SKM-1 (cell line): ENCODE data around the gene TM4SF20.

Experiments used
- DNase-seq: peaks from one replicate; lab custom pipeline; 2025; ENCODE audit not compliant: unreplicated experiment; lab: John Stamatoyannopoulos, UW

TM4SF20 gene

DNA sequence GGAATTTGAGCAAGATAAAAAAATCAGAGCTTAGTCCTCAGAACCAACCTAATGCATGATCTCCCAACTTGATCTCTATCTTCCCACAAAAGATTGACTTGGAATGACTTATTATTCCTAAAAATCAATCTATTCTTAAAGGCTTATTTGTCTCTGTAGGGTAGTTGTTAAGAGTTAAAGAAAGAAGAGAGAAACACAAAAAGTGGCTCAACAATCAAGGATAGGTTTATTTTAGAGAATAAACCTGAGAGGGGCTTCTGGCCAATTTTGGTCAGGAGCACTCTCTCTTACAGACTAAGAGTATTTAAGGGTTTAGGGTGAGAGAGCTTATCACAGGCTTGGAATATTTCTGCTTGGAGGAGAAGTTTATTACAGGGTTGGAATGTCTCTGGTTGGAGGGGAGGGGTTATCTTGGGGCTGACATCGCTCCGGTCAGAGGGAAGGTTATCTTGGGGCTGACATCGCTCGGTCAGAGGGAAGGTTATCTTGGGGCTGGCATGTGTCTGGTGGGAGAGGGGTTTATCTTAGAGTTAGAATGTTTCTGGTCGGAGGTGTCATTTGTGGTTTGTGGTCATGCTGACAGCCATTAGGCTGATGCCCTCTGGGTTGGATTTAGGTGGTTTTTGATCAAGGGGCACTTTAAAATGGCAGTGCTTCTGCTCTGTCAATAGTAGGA is 56.4 kb downstream of the TM4SF20 start:
- DNase-seq = no peak

DNA sequence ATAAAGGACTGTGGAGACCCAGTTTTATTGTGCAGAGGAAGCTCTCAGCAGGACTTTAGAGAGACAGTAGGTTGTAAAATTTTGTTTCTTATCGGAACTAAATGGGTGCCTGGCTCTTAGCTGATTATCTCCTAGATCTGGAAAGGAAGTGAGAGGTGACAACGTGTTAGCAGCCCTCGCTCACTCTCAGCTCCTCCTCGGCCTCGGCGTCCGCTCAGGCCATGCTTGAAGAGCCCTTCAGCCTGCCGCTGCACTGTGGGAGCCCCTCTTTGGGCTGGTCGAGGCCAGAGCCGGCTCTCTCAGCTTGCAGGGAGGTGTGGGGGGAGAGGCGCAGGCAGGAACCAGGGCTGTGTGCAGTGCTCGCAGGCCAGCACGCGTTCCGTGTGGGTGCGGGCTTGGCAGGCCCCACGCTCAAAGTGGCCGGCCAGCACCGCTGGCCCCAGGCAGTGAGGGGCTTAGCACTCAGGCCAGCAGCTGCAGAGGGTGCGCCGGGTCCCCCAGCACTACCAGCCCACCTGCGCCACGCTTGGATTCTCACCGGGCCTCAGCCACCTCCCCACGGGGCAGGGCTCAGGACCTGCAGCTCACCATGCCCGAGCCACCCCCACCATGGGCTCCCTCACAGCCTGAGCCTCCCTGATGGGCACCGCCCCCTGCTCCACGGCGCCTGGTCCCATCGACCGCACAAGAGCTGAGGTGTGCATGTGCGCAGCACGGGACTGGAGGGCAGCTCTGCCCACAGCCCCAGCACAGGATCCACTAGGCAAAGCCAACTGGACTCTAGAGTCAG is 58.6 kb downstream of the TM4SF20 start:
- DNase-seq = no peak

DNA sequence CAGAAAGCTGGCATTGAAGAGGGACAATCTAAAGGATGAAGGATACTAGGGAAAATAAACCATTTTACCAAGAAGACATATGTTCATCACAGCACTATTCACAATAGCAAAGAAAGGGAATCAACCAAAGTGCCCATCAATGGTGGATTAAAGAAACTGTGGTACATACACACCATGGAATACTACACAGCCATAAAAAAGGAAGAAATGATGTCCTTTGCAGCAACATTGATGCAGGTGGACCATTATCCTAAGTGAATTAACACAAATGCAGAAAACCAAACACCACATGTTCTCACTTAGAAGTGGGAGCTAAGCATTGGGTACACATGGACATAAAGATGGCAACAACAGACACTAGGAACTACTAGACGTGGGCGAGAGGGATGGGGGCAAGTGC is 61.3 kb downstream of the TM4SF20 start:
- DNase-seq = no peak

DNA sequence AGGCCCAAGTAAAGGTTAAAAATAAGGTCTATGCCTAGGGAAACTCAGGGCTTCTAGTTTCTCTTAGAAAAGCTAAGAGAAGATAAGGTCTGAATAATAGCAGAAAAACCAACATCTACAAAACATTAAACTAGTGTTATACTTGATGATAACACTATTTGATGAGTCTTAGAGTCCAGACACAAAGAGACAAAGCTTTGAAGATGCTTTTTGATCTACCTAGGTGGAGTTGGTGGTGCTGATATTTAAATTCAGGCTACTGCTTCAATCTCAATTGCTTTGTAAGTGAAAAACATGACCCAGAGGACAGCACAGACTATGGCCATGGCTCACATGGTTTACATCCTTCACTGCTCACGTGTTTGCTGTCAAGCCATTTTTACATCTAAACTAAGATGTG is 65.8 kb downstream of the TM4SF20 start:
- no peak for DNase-seq

DNA sequence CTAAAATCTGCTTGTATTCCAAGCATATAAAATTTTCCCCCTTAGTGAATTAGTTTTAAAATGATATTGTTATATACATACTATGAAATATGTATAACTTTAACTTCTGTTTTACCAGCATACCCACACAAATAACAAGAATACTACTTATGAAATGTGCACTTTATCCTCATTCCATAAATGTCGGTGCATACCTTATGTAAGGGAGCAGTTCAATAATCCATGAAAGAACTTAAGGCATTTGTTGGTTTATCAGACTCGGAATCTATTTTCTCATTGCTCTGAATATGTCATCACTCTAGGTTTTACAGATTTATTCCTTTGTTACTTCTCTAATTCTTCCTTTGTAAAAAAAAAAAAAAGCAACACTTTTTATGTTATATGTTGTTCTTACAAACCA is 66.5 kb downstream of the TM4SF20 start:
- no peak for DNase-seq
